Loucy (cell line): ENCODE data around the gene BRWD1.

ENCODE experiments used
- H2AFZ ChIP-seq: fragments of 200-600 bp; sonication (generic); 2 replicates; pipeline ENCODE4 v1.6.0; 2016; ENCODE audit warnings: antibody characterized with exemption, mild to moderate bottlenecking, low read length, moderate library complexity
- H3F3A ChIP-seq: fragments of 200-600 bp; 2 replicates; pipeline ENCODE4 v1.6.0; 2016; ENCODE audit warnings: antibody characterized with exemption, low read depth, mild to moderate bottlenecking
- H3K27me3 ChIP-seq: fragments of 200-600 bp; sonication (generic); 2 replicates; pipeline ENCODE4 v1.6.1; 2014; ENCODE audit warnings: low read length, mild to moderate bottlenecking; ENCODE audit not compliant: insufficient read depth, poor library complexity, severe bottlenecking
- H3K36me3 ChIP-seq: fragments of 200-600 bp; sonication (generic); 2 replicates; pipeline ENCODE4 v1.6.1; 2016; ENCODE audit warnings: low read length; ENCODE audit not compliant: insufficient read depth
- H3K4me1 ChIP-seq: fragments of 200-600 bp; sonication (generic); 2 replicates; pipeline ENCODE4 v1.5.1; 2014; ENCODE audit warnings: low read length, mild to moderate bottlenecking; ENCODE audit not compliant: insufficient read depth, poor library complexity, severe bottlenecking
- H3K4me2 ChIP-seq: fragments of 200-600 bp; sonication (generic); 2 replicates; pipeline ENCODE4 v1.6.0; 2014; ENCODE audit warnings: antibody characterized with exemption, low read length, low read depth, mild to moderate bottlenecking; ENCODE audit not compliant: poor library complexity, severe bottlenecking
- H3K4me3 ChIP-seq: fragments of 200-600 bp; sonication (generic); 2 replicates; pipeline ENCODE4 v1.5.1; 2014; ENCODE audit warnings: low read length, mild to moderate bottlenecking, mixed read lengths; ENCODE audit not compliant: poor library complexity, severe bottlenecking
- H3K79me2 ChIP-seq: fragments of 200-600 bp; sonication (generic); 2 replicates; pipeline ENCODE4 v1.6.1; 2014; ENCODE audit warnings: low read length; ENCODE audit not compliant: insufficient read depth
- H3K9ac ChIP-seq: fragments of 200-600 bp; sonication (generic); 2 replicates; pipeline ENCODE4 v1.6.0; 2014; ENCODE audit warnings: mild to moderate bottlenecking, low read depth, low read length, moderate library complexity; ENCODE audit not compliant: poor library complexity, severe bottlenecking
- H3K9me2 ChIP-seq: fragments of 200-600 bp; sonication (generic); replicated peaks from 2 replicates; pipeline ENCODE4 v1.6.1; 2016; ENCODE audit warnings: low read depth, low read length, mixed read lengths
- H3K9me3 ChIP-seq: fragments of 200-600 bp; sonication (generic); 2 replicates; pipeline ENCODE4 v1.6.1; 2014; ENCODE audit warnings: mild to moderate bottlenecking, antibody characterized with exemption, low read length, low read depth; ENCODE audit not compliant: insufficient read depth
- H4K20me1 ChIP-seq: fragments of 200-600 bp; sonication (generic); 2 replicates; pipeline ENCODE4 v1.6.0; 2014; ENCODE audit warnings: antibody characterized with exemption, low read length, mild to moderate bottlenecking; ENCODE audit not compliant: insufficient read depth, poor library complexity, severe bottlenecking
- EZH2phosphoT487 ChIP-seq: fragments of 200-600 bp; IDR thresholded peaks from 2 replicates; pipeline ENCODE4 v1.6.1; 2018; ENCODE audit warnings: antibody characterized with exemption, mild to moderate bottlenecking, moderate library complexity, borderline replicate concordance
- TF ChIP-seq, protein P1 (sequence below): fragments of 200-600 bp; sonication (generic); conservative IDR thresholded peaks from 2 replicates; pipeline ENCODE4 v1.5.1; 2014; ENCODE audit warnings: mild to moderate bottlenecking, antibody characterized with exemption, low read length

The BRWD1 gene

DNA sequence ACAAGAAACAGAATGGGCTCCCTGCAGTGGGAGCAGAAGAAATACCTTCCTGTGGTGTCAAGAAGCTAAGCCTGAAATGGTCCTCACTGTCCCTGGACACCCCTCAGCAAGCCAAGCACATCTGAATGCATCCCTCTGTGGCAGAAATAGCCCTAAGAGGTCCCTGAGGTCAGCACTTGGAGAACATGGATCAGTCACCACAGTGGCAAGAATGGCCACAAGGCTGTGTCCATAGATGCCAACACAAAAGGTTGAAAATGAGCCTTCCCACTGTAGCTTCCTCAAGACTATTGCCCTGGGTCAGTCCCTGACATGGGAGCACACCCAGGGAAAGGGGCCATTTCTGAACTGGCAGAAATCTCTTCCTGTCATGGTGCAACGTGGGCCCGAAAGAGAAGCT is 157.9 kb downstream of the BRWD1 start:
- Histone ChIP-seq H4K20me1 (no peaks in the 10 kb centered on the region), H3K4me1 (no peaks in the 10 kb centered on the region), H2AFZ (no peak overlapping the region), H3K79me2 (no peaks in the 10 kb centered on the region), H3K9me3 (no peaks in the 10 kb centered on the region), H3K4me2 (no peak overlapping the region), H3F3A (no peaks in the 10 kb centered on the region), H3K4me3 (no peak overlapping the region), H3K27me3 (no peaks in the 10 kb centered on the region), H3K9me2 (no peaks in the 10 kb centered on the region), H3K36me3 (no peaks in the 10 kb centered on the region), H3K9ac (no peak overlapping the region)
- TF ChIP-seq, protein P1, sequence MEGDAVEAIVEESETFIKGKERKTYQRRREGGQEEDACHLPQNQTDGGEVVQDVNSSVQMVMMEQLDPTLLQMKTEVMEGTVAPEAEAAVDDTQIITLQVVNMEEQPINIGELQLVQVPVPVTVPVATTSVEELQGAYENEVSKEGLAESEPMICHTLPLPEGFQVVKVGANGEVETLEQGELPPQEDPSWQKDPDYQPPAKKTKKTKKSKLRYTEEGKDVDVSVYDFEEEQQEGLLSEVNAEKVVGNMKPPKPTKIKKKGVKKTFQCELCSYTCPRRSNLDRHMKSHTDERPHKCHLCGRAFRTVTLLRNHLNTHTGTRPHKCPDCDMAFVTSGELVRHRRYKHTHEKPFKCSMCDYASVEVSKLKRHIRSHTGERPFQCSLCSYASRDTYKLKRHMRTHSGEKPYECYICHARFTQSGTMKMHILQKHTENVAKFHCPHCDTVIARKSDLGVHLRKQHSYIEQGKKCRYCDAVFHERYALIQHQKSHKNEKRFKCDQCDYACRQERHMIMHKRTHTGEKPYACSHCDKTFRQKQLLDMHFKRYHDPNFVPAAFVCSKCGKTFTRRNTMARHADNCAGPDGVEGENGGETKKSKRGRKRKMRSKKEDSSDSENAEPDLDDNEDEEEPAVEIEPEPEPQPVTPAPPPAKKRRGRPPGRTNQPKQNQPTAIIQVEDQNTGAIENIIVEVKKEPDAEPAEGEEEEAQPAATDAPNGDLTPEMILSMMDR = no peak
- no peak for TF ChIP-seq EZH2phosphoT487

DNA sequence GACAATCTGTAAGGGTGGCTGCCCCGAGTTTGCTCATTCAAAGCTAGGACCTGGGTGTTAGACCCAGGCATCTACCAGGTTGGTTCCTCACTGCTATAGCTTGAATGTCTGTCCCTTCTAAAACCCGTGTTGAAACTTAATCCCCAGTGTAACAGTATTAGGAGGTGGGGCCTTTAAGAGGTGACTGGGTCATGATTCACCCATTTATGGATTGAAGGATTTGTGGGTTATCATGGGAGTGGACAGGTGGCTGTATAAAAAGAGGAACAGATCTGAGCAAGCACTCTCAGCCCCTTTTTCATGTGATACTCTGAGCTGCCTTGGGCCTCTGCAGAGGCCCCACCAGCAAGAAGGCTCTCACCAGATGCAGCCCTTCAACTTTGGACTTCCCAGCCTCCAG is 159.6 kb downstream of the BRWD1 start:
- Histone ChIP-seq H3K9me2 (no peaks in the 10 kb centered on the region), H2AFZ (no peak overlapping the region), H3K4me3 (no peak overlapping the region), H3K4me2 (no peak overlapping the region), H3F3A (no peaks in the 10 kb centered on the region), H3K27me3 (no peaks in the 10 kb centered on the region), H3K4me1 (no peaks in the 10 kb centered on the region), H3K79me2 (no peaks in the 10 kb centered on the region), H3K9ac (no peak overlapping the region), H4K20me1 (no peaks in the 10 kb centered on the region), H3K9me3 (no peaks in the 10 kb centered on the region), H3K36me3 (no peaks in the 10 kb centered on the region)
- TF ChIP-seq, protein P1 = no peak
- TF ChIP-seq EZH2phosphoT487 = no peak

DNA sequence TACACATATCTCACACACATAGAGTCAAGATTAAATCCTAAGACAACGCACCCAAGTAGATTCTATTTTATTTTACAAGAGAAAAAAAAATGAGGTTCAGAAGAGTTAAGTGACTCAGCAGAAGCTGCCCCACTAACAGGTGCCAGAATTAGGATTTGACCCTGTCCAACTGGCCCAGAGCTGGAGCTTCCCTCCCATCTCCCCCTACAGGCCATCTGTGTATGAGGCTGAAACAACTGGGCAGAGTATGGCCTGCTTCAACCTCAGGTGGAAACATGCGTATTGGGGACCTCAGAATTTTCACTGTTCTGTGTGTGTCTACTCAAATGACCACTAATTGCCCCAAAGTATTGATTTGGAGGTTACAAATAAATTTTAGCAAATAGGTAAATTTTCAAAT is 160.1 kb downstream of the BRWD1 start:
- Histone ChIP-seq H3K4me1 (no peaks in the 10 kb centered on the region), H3K27me3 (no peaks in the 10 kb centered on the region), H3F3A (no peaks in the 10 kb centered on the region), H3K79me2 (no peaks in the 10 kb centered on the region), H4K20me1 (no peaks in the 10 kb centered on the region), H3K9ac (no peak overlapping the region), H2AFZ (no peak overlapping the region), H3K9me2 (no peaks in the 10 kb centered on the region), H3K9me3 (no peaks in the 10 kb centered on the region), H3K4me3 (no peak overlapping the region), H3K4me2 (no peak overlapping the region), H3K36me3 (no peaks in the 10 kb centered on the region)
- TF ChIP-seq EZH2phosphoT487 = no peak
- TF ChIP-seq, protein P1 = peak; percentile 61
